KG1 (cell line): ENCODE results near the gene SLFN12L.
A peak's percentile ranks its signal among the peaks of the same experiment; 100 is the strongest.
"Not testable (repeated sequence)": the region's sequence is repeated elsewhere in the genome, so short reads cannot be mapped to it uniquely, and the experiment has no call there.

Source experiments
- DNase-seq: peaks from one replicate; lab custom pipeline; 2025; lab: John Stamatoyannopoulos, UW

The SLFN12L gene

DNA sequence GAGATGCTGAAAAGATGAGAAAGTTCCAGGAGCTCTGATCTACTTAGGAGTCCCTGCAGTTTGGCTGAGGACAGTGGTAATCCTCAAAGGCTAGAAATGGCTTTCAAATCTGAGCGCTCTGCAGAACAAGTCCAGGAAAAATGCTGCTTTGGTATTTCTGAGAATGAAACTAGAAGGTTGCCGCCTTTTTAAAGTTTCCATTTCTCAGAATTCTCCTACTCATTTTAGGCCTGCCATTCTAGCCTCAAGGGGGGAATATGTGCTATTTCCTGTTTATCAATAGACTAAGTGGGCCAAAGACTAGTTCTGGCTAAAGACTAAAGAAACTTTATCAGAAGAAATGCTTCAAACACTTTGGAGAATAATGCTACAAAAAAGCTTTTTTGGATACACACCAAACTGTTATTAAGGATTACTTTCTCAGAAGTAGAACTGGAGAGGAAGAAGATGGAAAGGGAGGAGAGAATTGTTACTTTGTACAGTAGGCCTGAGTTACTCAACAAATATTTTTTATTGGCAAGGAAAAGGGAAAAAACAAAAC, at the start of gene SLFN12L:
TSS of gene SLFN12L (minus strand) at position 78 of the 541 bp plus-strand sequence. CDS start 15,314 bp downstream, outside the sequence.
- DNase-seq = no peak

DNA sequence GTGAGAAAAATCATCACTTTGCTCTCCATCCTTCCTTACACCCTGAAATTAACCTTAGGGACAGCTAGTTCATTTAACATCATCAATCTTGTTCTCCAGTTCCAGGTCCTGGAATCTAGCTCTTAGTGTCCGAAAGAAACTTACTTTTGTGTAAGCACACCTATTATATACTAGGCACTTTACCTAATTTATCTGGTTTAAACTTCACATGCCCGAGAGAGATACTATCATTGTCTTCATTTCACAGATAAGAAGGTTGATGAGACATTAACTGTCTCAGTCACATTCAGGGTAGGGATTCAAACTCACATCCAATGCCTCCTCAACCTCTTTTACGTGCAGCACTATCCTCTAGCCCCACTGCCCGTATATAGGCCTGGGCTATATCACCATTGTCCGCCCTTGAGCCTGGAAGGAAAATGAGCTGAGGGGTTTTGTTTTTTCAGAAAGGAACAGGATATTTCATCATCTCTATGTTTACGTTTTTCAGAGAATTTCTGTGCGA, 49.1 kb upstream of the SLFN12L start:
- no peak for DNase-seq

DNA sequence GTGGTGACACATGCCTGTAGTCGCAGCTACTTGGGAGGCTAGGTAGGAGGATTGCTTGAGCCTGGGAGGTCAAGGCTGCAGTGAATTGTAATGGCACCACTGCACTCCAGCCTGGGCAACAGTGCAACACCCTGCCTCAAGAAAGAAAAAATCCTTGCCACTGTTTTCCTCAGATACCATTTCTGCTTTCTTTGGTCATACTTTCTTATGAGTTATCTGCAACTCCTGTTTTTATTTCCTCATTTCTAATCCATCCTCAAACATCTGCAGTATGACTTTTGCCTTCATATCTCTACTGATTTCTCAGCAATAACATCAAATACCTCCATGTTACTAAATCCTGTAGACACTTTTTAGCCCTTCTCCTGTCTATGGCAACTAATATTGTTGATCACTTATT, 46.6 kb upstream of the SLFN12L start:
- no peak for DNase-seq

DNA sequence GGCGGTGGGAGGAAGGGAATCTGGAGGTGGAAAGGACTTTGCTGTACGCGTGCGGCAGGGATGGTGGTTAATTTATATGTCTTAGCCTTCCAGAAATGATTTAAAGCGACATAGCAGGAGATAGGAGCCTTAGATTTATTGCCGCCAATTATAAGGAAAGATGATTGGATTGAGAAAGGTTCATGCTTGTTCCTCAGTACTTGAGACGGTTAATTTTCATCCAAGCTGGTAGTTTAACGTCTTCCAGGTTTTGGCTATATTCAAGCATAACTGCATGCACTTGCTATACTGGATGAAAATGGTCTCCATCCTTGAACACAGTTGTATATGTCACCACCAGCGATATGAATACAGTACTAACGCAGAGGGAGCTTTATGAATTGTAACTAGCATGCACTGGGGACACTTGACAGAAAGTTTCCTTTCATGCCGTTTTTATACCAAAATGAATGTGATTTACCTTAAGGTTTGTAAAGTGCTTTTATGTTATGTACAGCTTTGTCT, 41.5 kb upstream of the SLFN12L start:
- DNase-seq = no peak

DNA sequence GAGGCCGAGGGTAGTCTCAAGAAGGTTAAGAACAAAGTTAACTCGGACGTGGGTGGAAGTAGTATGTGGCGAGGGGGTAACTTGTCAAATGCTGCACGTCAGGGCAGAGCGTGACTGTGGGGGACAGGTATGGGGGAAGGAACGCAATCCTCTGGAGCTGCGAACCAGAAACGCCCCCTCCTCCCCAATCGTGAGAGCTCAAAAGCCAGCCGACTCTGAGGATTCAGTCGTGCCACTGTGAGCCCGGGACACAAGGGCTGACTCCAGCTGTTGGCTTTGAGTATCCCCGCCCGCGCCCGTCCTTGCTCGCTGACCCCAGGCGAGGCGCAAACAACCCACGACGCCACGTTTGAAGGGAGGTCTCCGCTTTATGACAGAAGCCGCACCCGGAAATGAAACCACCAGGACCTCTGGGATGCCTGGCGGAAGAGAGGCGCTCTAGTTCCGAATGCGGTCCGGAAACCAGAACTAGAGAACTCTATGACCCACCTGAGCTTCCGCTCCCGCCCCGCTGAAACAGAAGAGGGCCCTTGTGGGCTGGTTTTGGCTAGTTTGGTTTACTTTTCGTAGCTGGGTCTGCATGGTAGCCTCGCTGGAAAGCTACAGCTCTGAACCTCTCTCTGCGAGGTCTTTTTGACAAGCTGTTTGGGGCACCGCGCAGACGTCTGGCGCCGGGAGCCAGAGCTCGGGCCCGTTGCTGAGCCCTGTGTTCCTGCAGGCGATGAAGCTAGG, 40.9 kb upstream of the SLFN12L start, which contains the start of gene PEX12:
TSS of gene PEX12 (minus strand) at position 375 of the 732 bp plus-strand sequence. CDS start 550 bp downstream, outside the sequence.
- peak; percentile 73 for DNase-seq

DNA sequence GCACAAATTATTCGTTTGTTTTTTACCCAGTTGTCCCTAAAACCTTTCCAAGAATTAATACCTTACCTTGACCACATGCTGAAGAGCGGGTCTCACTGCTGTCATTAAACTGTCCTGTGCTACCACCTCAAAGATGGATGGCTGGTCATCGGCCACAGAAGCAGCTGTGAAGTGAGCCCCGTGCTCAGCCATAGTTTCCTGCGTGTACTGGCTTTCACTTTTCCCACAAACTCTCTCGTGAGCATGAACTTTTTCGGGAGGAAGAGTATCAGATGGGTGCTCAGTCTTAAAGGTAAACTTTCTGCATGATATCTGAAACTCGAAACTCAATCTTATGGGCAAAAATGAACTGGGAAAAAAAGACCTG, 40.3 kb upstream of the SLFN12L start:
- DNase-seq = peak; percentile 71

DNA sequence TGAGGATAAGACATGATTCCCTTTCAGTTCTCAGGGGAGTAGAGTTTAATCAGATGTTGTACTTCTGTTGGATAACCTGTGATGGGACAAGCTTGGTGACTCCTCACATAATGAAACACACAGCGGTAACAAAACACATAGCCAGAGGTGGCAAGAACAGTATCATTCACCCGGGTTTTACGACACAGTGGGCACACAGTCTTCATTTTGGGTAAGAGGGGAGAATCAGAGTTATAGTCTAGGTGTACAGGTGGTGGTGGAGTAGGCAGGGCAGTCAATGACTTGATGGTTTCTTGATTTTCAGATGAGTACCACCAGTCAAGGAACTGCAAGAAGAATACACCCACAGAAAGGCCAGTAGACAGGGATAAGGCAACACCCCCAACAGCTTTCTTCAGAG, 38.3 kb upstream of the SLFN12L start:
- no peak for DNase-seq

DNA sequence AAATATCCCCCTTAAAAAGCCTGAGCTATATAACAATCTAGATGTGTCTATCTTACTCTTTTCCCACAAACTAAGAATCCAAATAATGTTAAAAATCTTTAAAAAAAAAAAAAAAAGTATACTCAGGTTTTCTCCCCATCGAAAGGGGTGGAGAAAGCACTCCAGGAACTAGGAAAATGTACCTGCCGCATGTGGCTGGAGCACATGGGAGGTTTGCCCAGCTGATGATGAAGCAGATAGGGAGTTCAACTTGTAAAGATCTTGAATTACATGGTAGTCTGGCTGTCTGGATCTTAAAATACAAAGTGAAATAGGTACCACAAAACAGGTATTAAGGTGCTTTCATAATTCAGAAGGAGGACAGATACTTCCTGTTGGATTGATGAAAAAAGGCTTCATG, 31.9 kb upstream of the SLFN12L start:
- no peak for DNase-seq

DNA sequence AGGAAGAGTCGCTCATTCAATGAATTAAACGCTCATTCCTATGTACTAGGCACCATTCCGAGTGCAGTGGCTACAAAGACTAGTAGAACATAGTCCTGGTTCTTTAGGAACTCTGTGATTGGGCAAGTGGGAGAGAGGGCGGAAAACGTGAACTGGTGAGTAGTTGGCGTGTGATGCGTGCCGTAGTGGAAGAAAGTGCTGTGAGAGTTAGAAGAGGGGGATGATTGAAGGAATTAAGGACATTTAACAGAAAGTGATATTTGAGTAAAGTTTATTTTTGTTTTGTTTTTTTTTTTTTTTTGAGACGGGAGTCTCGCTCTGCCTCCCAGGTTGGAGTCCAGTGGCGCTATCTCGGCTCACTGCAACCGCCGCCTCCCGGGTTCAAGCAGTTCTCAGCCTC, 31.1 kb upstream of the SLFN12L start:
- no peak for DNase-seq

DNA sequence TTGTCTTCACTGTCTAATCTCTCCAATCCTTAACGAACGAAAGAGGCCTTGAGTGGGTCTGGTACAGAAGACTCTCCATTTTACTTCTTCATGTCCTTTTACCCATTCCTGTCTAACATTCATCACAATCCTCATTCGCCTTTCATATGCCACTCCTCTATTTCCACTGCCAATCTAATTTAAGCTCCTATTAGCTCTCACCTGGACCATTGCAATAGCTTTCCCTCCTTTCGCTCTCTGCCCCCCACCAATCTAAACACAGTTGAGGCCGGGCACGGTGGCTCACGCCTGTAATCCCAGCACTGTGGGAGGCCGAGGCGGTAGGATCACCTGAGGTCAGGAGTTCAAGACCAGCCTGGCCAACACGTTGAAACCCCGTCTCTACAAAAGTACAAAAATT, 29.5 kb upstream of the SLFN12L start:
- DNase-seq = no peak

DNA sequence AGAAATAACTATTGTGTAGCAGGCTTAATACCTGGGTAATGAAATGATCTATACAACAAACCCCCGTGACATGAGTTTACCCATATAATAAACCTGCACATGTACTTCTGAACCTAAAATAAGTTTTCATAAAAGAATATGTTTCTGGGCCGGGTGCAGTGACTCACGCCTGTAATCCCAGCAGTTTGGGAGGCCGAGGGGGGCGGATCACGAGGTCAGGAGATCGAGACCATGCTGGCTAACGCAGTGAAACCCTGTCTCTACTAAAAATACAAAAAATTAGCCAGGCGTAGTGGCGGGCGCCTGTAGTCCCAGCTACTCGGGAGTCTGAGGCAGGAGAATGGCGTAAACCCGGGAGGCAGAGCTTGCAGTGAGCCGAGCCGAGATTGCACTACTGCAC, 25.7 kb upstream of the SLFN12L start:
- not testable (repeated sequence) for DNase-seq

DNA sequence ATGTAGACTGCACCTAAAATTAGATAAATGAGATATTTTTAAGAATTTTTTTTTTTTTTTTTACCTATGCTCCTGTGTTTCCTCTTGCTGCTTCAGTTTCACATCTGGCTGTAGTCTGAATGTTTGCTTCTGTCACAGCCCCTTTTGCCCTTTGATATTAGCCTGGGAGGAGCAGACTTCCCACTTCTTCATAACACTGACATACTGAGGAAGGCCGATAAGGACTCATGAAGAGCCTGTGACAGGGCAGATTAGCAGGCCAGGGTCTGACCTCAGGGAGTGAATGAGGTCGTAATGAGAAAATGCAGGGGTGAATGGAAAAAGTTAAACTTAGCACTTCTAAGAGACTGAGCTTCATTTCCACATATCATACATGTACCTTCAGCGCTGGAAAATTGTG, 23.2 kb upstream of the SLFN12L start, which contains the start of gene SLFN14:
TSS of gene SLFN14 (minus strand) at position 117 of the 400 bp plus-strand sequence. CDS start 2,757 bp downstream, outside the sequence.
- DNase-seq = peak; percentile 42

DNA sequence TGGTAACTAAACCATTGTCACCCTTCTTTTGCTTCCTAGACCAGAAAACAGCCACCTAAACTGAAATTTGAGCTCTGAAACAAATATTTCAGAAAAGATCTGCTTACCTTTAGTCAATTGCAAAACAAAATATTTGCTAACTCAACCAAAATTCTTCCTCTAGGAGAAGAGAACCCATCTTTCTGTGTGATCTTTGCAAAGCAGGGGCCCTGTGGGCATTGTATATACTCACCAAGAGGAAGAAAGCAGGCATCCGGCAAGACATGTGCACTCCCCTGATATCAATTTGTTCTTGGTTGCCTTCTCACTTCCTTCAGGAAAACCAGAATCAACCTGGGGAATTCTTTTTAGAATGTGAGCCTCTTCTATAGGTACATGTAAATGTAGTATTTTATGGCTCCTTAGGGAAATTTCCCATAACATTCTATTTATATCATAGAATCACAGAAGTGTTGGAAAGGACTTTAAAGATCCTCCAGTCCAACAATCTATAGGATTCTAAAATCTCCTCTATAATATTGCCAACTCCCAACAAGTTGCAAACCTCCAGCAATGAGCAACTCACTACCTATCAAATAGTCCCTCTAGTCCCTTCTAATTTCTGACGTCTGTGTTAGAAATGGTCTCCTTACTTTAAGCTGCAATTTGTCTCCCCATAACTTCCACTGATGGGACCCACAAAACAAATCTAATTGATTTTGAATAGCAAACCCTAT, 22.2 kb upstream of the SLFN12L start:
- no peak for DNase-seq

DNA sequence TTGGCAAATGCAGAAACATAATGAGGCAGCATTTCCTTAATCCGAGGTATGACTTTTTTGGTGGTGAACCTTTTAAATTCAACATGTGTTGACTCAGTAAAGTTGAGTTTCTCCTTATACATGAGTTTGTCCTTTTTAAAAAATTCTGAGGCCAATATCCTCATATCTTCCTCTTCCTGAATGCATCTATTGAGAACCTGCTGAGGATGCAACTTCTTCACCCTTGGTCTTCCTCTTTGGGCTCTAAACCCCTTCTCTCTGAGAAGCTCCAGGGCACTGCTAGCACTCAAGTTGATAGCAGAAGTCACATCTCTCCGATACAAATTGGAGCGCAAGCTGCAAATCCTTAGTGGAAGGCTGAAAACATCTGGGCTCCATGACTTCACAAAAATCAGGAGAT, 19.9 kb upstream of the SLFN12L start:
- DNase-seq = no peak

DNA sequence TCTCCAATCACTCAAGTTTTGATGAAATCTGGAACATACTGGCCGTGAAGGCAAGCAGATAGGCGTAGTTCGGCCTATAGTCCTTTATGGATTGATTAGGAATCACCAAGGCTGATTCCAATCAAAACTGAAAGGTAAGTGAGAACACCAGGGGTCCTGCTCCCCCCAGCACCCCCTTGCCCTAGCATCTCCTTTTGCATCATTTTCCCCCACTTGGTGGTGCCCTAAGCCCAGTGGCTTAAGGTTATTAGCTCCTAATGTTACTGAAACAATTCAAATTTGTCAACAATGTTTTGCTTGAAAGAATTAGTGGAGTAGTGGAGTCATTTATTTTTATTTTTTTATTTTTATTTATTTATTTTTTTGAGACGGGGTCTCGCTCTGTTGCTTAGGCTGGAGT, 18.2 kb upstream of the SLFN12L start:
- DNase-seq = no peak

DNA sequence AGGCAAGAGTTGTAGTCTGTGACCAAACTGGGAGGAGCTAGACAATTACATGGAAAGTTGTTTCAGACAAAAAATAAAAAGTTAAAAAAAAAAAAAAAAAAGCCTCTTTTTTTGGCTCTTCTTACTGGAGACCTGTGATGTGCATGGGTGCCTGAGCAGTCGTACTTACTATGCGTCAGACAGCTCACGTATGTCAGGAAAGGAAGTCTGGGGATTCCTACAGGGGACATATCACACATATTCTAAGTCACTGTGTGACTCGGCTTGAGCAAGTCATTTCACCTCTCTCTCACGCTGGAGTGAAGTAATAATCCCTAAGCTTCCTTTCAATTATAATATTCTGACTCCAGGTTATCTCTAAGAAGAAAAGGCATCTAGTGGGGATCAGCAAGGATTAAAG, 17.2 kb upstream of the SLFN12L start:
- DNase-seq = no peak

DNA sequence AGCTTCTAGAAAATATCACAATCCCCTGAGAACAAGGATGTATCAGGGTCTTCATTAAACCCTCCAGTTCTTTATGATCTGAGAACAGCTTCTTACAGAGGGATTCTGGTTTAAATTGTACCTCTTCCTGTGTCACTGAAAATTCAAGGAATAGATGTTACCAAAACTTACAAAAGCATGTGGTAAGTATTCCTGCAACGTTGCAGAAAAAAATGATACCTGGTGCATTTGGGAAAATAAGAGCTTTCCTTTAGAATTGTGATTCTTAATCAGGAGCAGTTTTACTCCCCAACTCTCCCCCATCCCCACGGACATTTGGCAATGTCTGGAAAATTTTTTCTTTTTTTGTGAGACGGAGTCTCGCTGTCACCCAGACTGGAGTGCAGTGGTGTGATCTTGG, 15.8 kb upstream of the SLFN12L start:
- DNase-seq = no peak

DNA sequence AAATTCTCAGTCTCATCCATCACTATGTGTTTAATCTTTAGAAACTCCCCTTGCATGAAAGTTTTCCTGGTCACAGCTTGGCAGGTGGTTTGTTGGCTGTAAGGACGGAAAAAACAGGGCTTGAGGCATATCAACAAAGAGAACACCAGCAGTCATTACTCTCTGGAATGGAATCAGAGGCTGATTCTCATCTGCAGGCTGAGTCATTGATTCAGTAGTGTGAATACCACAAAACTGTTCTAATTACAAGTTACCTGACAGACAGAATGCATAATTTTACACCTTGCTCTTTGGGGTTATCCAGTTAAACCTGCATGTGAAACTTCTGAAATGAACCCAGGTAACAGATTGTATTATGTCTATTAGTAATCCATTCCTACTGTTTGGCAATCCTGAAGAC, 11.5 kb upstream of the SLFN12L start:
- no peak for DNase-seq

DNA sequence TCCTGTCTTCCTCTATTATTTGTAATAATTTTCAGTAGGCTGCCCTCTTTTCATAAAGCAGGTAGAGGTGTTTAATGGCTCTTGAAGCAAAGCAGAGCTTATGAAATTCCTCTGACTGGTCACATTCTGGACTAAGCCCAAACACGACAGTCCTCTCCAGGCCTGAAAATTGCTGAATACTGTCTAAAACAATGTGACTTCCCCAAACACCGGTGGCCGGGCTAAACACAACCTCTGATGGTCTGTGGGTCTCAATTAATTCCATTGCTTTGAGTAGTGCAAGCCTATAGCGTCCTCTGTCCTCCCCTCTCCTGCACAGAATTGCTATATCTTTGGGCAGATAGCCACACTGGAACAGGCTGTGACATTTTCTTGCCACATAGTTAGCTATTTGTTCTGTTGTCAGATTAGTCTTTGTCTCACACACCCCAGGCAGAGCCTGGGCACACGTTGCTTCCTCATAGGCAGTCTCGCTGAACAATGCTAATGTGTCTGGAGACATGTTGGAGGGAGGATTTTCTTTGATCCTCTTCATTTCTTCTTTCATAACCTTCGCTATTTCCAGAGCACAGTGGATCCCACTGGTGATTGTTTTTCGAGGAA, 10.8 kb upstream of the SLFN12L start:
- no peak for DNase-seq

DNA sequence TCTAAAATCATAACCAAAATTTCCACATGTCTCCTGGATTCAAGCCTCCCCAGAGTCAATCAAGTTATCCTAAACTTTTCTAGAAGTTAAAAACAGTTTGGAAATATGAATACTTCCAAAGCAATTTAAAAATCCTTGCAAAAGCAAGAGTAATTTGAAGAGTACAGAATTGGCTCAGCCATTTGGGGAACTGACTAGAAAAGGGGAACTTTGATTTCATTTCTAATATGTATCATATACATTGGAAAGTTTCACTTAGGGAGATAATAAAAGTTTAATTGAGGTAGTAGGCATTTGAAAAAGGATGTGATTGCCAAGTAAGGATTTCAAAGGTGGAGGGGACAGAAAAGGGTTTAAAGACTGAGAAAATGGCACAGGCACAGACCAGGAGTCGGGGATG, 9.0 kb upstream of the SLFN12L start:
- DNase-seq = no peak

DNA sequence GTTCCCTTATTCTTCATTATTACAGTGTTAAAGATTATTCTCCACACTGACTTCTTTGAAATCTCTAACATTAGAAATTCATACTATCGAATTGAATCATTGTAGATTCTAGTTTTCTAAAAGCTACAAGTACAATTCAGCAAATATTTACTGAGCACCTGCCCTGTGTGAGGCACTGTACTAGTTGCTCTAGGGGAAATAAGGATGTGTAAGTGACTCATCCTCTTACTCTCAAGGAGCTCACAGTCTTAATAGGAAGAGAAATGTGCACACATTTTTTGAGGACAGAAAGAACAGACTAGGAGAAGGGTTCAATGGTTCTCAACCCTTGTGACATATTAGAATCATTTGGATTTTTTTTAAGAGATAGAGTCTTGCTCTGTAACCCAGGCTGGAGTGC, 7.7 kb upstream of the SLFN12L start:
- DNase-seq = no peak

DNA sequence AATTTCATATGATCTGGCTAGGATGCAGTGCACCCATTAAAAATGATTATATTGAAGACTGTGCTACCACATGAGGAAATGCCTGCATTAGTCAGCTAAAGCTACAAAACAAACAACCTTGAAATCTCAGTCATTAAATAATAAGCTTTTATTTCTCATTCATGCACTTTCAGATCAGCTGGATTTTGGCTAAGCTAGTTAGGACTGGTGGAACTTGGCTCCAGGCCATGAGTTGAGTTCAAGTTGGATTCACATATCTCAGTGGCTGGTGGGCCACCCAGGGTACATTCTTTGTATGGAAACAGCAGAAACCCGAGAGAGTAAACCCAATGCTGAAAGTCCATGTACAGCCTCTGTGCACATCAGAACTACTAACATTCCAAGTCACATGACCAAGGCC, 6.4 kb upstream of the SLFN12L start:
- DNase-seq = no peak
